Midbrain (tissue), 1 donor: ENCODE data around the gene RNF31.

Experiments used
- DNase-seq: peaks from one replicate; lab custom pipeline; 2025; lab: John Stamatoyannopoulos, UW

The RNF31 gene

DNA sequence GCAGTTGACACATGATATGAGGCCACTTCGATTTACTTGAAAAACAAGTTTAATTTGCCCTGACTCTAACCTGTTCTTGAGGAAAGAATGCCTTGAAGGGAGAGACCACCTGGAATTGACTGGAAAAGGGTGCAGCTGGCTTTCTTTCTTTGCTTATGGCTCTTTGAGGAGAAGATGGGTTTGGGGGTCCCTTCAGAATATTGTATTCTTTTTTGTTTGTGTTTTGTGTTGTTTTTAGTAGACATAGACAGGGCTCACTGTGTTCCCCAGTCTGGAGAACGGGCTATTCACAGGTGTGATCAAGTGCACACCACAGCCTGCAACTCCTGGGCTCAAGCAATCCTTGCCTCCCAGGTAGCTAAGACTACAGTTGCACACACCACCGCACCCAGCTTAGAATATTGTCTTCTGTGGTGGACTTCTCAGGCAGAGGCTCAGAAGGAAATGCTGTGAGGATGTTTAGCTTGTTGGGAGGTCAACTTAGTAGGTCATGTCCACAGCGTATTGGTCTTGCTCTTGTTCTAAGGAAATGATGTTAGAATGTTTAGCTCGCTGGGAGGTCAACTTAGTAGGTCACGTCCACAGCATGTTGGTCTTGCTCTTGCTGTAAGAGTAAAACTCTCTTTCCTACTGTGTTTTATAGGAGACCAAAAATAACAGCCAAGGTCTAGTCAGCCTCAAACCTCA lies 31.0 kb upstream of the RNF31 start:
- no peak for DNase-seq

DNA sequence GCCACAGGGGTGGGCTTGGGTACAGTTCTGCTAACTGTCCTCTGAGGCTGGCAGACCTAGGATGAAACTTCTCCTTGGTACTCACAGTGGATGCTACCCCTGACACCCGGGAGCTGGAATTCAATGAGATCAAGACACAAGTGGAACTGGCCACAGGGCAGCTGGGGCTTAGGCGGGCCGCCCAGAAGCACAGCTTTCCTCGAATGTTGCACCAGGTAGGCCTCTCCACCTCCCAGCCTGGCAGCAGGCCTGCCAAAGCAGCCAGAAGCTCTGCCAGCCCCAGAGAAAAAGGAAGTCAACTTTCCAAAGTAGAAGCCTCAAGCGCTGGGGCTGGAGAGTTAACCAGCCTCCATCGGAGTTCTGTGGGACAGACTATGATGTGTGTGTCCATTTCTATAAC lies 30.1 kb upstream of the RNF31 start:
- no peak for DNase-seq

DNA sequence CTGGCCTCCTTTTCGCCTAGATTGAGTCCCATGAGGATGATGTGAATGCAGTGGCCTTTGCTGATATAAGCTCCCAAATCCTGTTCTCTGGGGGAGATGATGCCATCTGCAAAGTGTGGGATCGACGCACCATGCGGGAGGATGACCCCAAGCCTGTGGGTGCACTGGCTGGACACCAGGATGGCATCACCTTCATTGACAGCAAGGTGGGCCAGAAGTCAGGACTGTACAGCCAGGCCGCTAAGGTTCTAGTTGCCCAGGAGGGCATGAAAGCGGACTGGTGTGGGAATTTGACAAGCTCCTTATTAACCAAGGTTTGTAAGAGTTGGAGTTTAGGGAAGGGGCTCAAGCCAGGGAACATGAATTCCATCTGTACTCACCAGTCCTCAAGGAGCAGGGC lies 27.6 kb upstream of the RNF31 start:
- no peak for DNase-seq

DNA sequence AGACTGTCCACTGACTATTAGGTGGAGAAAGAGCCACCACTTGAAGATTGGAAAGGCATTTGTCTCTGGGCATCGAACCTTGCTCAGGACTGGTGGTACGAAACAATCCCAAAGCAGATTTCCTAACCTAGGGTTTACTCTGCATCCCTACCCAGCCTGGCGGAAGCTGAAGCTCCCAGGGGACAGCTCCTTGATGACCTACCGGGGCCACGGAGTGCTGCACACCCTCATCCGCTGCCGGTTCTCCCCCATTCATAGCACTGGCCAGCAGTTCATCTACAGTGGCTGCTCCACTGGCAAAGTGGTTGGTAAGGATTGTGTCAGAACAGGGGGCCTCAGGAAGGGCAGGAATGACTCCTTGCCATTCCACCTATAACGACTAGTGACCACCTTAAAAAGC lies 26.1 kb upstream of the RNF31 start:
- no peak for DNase-seq

DNA sequence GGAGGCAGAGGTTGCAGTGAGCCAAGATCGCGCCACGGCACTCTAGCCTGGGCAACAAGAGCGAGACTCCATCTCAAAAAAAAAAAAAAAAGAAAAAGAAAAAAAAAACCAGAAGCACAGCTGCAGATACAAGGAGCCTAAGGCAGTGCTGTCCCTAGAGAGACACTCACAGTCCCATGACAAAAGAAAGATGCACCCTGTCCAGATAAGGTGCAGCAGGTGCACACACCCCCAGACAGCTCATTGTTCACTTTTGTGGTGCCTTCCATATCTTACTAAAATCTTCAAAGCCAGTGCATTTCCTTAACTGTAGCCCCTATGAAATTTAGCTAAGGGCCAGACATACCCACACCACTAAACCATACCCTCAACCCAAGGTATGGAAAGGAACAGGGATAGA lies 24.9 kb upstream of the RNF31 start:
- no peak for DNase-seq

DNA sequence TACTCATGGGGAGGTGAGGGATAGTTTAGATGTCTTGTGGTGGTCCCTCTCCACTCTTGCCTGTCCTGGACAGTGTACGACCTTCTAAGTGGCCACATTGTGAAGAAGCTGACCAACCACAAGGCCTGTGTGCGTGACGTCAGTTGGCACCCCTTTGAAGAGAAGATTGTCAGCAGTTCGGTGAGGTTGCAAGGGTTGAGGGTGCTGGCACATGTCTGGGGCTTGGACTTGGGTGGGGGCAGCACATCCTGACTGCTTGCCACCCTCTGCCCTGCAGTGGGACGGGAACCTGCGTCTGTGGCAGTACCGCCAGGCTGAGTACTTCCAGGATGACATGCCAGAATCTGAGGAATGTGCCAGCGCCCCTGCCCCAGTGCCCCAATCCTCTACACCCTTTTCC lies 24.4 kb upstream of the RNF31 start:
- no peak for DNase-seq

DNA sequence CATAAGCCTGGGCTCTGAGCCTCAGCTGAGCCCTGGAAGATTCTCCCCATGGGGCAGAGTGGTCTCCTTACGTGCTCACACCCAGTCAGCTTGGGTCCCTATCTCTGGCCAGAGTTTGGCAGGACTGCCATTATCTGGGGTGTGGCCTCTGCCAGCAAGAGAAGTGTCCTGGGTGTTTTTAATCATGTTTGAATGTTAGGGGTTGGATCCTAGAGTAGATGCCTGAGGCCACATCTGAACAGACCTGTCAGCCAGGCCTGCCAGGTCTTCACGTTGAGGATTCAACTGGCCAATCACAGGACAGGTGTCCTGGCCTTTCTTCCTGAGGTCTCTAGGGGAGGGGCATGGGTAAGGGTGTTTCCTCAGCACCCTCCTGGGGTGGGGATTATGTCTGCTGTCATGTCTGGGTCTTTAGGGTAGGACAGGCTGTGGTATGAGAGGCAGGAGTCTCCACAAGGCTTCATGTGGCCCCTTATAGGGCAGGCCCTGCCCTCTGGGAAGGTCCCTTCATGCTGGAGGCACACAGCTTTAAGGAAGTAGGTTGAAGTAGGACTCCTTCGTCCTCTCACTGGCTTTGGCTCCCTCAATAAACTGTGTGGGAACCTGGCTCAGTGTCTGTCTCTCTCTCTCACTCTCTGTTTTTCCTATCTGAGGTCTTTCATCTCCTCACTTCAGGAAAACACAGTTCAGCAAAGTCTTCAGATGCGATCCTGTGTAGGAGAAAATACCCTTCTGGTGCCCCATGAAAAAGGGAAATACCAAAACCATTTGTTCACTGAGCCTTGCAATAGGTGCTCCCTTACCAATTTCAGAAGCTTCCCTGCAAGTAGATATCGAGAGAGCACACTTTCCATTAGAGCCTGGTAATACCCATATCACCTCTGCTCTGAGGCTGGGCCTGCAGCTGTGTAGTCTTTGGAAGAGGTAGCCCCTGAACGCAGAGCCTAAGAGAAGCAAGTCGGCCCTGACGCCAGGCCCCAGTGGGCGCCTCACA lies 23.6 kb upstream of the RNF31 start:
- no peak for DNase-seq

DNA sequence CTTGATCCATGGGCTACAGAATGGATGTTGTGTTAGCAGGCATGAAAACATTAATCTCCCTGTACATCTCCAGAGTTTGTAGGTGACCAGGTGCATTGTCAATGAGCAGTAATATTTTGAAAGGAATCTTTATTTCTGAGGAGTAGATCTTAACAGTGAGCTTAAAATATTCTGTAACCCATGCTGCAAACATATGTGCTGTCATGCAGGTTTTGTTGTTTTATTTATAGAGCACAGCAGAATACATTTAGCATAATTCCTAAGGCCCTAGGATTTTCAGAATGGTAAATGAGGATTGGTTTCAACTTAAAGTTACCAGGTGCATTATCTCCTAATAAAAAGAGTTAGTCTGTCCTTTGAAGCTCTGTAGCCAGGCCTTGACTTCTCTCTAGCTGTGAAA lies 20.4 kb upstream of the RNF31 start:
- DNase-seq = no peak

DNA sequence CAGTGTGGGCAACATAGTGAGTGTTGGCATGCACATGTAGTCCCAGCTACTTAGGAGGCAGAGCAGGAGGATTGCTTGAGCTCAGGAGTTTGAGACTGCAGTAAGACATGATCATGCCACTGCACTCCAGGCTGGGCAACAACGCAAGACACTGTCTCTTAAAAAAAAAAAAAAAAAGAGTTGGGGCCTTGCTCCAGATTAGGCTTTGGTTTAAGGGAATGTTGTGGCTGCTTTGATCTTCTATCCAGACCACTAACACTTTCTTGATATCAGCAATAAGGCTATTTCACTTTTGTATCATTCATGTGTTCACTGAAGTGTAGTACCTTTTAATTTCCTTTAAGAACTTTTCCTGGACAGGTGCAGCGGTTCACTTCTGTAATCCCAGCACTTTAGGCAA lies 19.6 kb upstream of the RNF31 start:
- DNase-seq = no peak

DNA sequence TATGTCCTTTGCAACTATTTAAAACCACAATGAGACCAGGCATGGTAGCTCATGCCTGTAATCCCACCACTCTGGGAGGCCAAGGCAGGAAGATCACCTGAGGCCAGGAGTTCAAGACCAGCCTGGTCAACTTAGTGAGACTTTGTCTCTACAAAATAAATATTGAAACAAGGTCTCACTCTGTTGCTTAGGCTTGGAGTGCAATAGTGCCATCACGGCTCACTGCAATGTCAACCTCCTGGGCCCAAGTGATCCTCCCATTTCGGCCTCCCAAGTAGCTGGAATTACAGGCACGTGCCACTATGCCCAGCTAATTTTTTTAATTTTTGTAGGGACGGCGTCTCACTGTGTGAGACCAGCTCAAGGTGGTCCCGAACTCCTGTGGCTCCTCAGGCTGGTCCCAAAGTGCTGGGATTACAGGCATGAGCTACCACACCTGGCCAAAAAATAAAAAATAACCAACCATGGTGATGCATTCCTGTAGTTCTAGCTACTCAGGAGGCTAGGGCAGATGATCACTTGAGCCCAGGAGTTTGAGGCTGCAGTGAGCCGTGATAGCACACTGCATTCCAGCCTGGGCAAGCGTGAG lies 17.8 kb upstream of the RNF31 start:
- DNase-seq = no peak

DNA sequence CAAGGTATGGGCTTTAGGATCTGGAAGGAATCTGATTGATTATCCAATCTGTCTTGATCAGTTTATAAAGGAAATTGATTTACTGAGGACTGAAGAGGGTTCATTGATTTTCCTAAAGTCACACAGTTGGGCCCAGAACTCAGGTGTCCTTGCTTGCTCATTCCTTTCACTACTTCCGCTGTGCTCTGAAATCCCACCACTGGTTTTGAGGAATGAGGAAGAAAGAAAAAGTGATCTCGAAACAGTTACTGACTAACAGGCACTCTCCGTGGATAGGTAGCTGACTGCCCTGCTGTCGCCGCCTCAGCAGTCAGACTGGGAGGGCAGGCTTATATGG lies 16.9 kb upstream of the RNF31 start, which contains the start of gene FITM1:
Gene FITM1 (plus strand): TSS at position 280 of the 337 bp plus-strand sequence. CDS start 905 bp downstream, outside the sequence.
- no peak for DNase-seq

DNA sequence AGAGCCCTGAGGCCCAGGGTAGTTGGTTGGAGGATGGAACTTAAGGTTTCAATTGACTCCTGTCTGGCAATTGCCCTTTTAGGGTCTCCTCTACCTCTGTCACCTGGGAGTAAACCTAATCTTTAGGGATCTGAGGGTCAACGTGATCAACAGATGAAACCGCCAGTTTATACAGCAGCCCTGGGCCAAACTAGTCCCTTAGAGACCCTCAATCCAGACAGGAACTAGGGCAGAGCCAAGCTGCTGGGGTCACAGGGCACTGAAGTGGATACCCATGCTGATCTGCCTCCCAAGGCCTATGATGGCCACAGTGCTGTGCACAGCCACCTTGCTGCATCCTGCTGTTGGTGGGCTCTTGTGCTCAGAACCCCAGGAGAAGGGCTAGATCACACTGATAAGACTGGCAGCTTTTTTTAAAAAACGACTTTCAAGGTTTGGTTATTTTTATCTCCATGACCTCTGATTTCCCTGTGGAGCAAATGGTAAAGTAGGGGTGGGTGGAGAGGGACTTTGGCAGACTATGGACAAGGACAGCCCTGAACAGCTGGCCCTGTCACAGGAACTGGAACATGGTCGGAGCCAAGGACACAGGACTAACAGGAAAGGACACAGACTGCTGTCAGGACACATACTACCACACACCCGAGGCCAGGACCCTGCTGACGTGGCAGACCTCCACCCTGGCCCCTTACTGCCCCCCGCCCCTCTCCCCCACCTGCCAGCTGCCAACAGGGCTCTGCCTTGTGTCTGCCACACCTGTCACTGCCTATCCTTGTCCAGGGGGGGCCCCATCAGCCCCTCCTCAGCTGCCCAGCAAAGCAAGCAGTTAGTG lies 16.4 kb upstream of the RNF31 start:
- DNase-seq = no peak

DNA sequence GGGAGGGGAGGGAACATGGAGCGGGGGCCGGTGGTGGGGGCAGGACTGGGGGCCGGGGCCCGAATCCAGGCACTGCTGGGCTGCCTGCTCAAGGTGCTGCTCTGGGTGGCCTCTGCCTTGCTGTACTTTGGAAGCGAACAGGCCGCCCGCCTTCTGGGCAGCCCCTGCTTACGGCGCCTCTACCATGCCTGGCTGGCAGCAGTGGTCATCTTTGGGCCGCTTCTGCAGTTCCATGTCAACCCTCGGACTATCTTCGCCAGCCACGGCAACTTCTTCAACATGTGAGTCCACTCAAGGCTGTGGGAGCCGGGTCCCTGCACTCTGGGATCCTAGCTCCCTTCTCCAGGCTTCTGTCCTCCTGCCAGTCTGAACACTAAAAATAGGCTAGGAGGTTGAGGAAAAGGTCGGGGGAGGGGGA lies 15.7 kb upstream of the RNF31 start:
- no peak for DNase-seq

DNA sequence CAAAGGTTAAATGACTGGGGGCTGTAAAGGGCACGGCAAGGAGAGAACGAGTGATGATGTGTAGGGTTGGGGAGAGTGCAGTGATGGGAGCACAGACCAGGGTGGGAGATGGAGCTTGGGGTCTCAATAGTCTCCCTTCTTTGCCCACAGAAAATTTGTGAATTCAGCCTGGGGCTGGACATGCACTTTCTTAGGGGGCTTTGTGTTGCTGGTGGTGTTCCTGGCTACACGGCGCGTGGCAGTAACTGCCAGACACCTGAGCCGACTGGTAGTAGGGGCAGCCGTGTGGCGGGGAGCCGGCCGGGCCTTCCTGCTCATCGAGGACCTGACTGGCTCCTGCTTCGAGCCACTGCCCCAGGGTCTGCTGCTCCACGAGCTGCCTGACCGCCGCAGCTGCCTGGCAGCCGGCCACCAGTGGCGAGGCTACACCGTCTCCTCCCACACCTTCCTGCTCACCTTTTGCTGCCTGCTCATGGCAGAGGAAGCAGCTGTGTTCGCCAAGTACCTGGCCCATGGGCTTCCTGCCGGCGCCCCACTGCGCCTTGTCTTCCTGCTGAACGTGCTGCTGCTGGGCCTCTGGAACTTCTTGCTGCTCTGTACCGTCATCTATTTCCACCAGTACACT lies 15.1 kb upstream of the RNF31 start:
- no peak for DNase-seq

DNA sequence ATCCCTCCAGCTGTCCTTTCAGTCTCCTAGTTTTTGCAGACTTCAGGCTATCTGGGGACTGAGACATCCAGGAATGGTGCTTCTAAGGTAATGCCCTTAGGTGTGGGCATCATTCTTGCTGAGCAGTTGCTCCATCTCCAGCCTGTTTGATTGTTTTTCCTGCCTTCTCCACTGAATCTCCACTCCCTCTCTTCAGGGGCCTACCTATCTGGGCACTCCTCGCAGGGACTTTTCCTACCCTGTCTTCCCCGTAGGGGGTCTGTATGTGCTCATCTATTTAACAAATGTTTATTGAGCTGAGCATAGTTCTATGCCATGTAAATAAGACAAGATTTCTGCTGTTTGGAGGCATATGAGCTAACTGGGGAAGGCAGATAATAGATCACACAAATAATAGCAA lies 14.3 kb upstream of the RNF31 start:
- no peak for DNase-seq

DNA sequence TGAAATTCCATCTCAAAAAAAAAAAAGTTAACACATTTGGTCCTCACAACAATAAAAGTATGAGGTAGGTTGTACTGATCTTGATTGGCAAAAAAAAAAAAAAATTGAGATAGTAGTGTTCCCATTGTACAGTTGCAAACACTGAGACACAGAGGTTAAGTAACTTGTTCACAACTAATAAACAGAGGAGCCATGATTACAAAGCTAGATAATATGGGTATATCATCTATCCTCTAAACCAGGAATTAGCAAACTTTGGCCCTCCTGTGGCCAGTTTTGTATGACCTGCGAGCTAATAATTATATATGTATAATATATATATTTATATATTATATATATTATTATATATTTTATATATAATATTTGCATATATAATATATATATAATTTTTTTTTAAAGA lies 13.6 kb upstream of the RNF31 start:
- no peak for DNase-seq

DNA sequence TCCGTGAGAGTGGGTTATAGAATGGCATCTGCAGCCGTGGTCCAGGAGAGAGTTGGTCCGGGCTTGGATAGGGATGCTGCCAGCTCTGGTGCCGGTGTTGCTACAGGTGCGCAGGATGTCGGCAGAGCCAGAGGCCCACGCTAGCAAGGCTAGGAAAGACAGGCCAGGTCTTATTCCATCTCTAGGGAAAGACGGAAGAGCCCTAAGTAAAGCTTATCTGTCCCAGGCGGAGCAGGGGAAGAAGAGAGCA lies 11.8 kb upstream of the RNF31 start:
- no peak for DNase-seq

DNA sequence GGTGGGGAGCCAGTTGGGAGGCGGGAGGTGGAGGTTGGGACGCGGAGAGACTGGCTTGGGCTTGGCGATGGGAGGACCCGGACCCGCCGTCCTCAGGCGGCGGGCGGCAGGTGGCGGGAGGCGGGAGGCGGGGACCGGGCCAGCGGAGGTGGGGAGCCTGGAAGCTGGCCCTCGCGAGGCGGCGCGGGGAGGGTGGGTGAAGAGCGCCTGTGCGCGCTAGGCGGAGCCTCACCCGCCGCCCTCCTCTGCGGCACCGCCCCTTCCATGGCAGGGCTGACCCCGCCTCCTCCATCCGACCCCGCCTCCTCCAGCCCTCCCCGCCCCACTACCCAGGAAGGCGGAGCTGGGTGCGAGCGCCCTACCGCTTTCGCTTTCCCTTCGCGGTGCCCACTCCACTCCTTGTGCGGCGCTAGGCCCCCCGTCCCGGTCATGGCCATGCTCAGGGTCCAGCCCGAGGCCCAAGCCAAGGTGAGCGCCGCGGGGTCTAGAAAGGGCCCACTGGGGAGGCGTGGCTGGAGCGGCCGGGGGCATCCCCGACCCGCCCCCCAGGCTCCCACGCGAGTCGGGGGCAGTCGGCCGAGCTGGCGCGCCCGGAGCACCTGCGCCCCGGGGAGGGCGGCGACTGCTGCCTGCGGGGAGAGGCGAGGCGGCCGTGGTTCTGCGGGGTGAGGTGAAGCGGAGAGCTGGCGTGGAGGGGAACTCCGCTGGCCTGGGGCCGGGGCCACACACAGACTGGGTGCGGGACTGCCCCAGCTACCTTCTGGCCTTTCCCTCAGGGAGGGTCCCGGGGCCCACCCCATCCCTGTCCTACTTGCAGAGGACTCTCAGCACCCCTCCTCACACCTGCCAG lies 11.2 kb upstream of the RNF31 start, which contains the start of gene PSME1:
Gene PSME1 (plus strand): TSS at position 361 of the 850 bp plus-strand sequence. CDS start 69 bp downstream, at position 430.
- DNase-seq = peak; percentile 92

DNA sequence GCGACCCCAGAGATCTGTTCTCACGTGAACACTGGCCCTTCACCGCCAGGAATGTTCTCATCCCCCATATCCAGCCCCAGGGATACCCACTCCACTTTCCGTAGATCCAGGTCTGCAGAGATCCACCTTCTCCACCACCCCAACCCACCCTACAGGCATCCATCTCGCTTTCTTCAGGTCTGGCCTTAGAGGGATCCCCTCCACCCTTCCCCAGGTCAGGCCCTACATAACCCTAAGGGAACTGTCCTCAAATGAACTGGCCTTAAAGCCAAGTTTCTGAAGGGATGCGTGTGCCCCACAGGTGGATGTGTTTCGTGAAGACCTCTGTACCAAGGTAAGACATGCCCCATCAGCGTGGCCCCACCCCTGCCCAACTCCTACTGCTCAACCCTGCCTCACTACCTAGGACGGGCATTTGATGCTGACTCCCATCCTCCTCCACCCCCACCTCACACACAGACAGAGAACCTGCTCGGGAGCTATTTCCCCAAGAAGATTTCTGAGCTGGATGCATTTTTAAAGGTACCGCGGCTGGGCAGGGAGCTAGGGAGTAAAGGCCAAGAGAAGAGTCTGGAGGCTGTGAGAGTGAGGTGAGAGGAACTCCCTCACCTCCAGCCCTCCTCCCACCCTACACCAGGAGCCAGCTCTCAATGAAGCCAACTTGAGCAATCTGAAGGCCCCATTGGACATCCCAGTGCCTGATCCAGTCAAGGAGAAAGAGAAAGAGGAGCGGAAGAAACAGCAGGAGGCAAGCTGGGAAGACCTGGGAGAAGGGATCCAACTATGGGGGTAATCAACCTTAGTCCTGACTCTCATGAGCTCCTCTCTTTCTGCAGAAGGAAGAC lies 10.4 kb upstream of the RNF31 start:
- DNase-seq = no peak
